B cell (primary cell): ENCODE data around the gene PPFIA2. TPM values are rescaled to one million over a fixed set of nuclear protein-coding genes. Genes with fewer than 3 reads are reported as not detected.

Experiments used
- ATAC-seq: fragments of 200-7000 bp; cut with Tn5 transposase; one replicate; pipeline ENCODE4 v1.10.0; 2021; ENCODE audit warnings: low read depth, mild to moderate bottlenecking, moderate number of reproducible peaks, moderate library complexity
- CTCF ChIA-PET: fragments of 350-600 bp; sonication (Branson Sonifier 250); formaldehyde crosslinking; loops from one replicate; lab custom pipeline; 2021; ENCODE audit warnings: antibody characterized with exemption, inconsistent platforms; lab: Charles Lee
- POLR2A ChIA-PET: fragments of 350-600 bp; sonication (Branson Sonifier 250); formaldehyde crosslinking; loops from one replicate; lab custom pipeline; 2021; ENCODE audit warnings: antibody characterized with exemption; lab: Charles Lee
- DNase-seq: peaks from one replicate; pipeline ENCODE4 v3.0.0; 2013
- H2AFZ ChIP-seq: 2 replicates; pipeline ENCODE4 v1.6.1; 2012; ENCODE audit warnings: mild to moderate bottlenecking, low read depth, low read length; ENCODE audit not compliant: insufficient read depth, poor library complexity, severe bottlenecking
- H3K27ac ChIP-seq, 2 donors: 1 replicate in 1 of 2; 2 replicates in 1 of 2; pipeline ENCODE4 v1.5.1; 2012 to 2013; ENCODE audit warnings: low read length in 2 of 2, mild to moderate bottlenecking in 2 of 2, moderate library complexity in 1 of 2
- H3K27me3 ChIP-seq, 4 experiments: fragments of 200-600 bp in 1 of 4; sonication (generic) in 1 of 4; replicated peaks in 1 of 4; 1 replicate in 2 of 4; 2 replicates in 2 of 4; pipeline versions ENCODE4 v1.6.1 to v1.7.0; 2013 to 2016; ENCODE audit warnings: low read length in 3 of 4, mild to moderate bottlenecking in 2 of 4, mixed read lengths in 1 of 4, moderate library complexity in 1 of 4; ENCODE audit not compliant: insufficient read depth in 4 of 4, control insufficient read depth in 3 of 4; ENCODE audit errors: control extremely low read depth in 1 of 4
- H3K36me3 ChIP-seq, 2 experiments: replicated peaks in 1 of 2; 1 replicate in 1 of 2; 2 replicates in 1 of 2; pipeline versions ENCODE4 v1.6.1 to v1.7.1; 2013; ENCODE audit warnings: low read length in 1 of 2; ENCODE audit not compliant: insufficient read depth in 2 of 2, control insufficient read depth in 1 of 2; ENCODE audit errors: control extremely low read depth in 1 of 2, extremely low read depth in 1 of 2
- H3K4me1 ChIP-seq, 2 donors: fragments of 200-600 bp in 1 of 2; sonication (generic) in 1 of 2; 1 replicate in 1 of 2; 2 replicates in 1 of 2; pipeline versions ENCODE4 v1.5.1 to v1.6.1; 2013 to 2017; ENCODE audit warnings: low read length in 2 of 2; ENCODE audit not compliant: control insufficient read depth in 2 of 2, insufficient read depth in 2 of 2
- H3K4me2 ChIP-seq: replicated peaks from 2 replicates; pipeline ENCODE3; 2012; ENCODE audit warnings: mild to moderate bottlenecking, low read depth, low read length; ENCODE audit not compliant: poor library complexity, severe bottlenecking
- H3K4me3 ChIP-seq, 5 experiments: fragments of 200-600 bp in 1 of 5; sonication (generic) in 1 of 5; 1 replicate in 3 of 5; 2 replicates in 2 of 5; pipeline versions ENCODE4 v1.5.1 to v1.7.0; 2011 to 2016; ENCODE audit warnings: low read length in 4 of 5, mild to moderate bottlenecking in 4 of 5, low read depth in 2 of 5, control low read depth in 1 of 5, moderate library complexity in 1 of 5; ENCODE audit not compliant: insufficient read depth in 1 of 5; ENCODE audit errors: control extremely low read depth in 1 of 5, extremely low read depth in 1 of 5
- H3K79me2 ChIP-seq: fragments of 200-600 bp; sonication (generic); one replicate; pipeline ENCODE4 v1.6.0; 2016; ENCODE audit warnings: low read length; ENCODE audit not compliant: control insufficient read depth, insufficient read depth
- H3K9ac ChIP-seq: fragments of 200-600 bp; sonication (generic); 2 replicates; pipeline ENCODE4 v1.6.1; 2017; ENCODE audit warnings: mild to moderate bottlenecking, low read length, moderate library complexity
- H3K9me3 ChIP-seq, 3 donors: one replicate each; pipeline versions ENCODE4 v1.6.1 to v1.7.1; 2013; ENCODE audit warnings: low read length in 2 of 3; ENCODE audit not compliant: control insufficient read depth in 2 of 3, insufficient read depth in 1 of 3; ENCODE audit errors: control extremely low read depth in 1 of 3
- H4K20me1 ChIP-seq: 2 replicates; pipeline ENCODE4 v1.6.0; 2012; ENCODE audit warnings: mild to moderate bottlenecking, low read length; ENCODE audit not compliant: insufficient read depth, control insufficient read depth, poor library complexity, severe bottlenecking
- H3K27ac Mint-ChIP-seq: one replicate; pipeline ENCODE4 v1.8.0; 2021; ENCODE audit warnings: mixed read lengths
- H3K27me3 Mint-ChIP-seq: one replicate; pipeline ENCODE4 v1.8.0; 2021; ENCODE audit warnings: mixed read lengths
- H3K4me1 Mint-ChIP-seq: one replicate; pipeline ENCODE4 v1.8.0; 2021; ENCODE audit warnings: mixed read lengths
- H3K4me3 Mint-ChIP-seq: one replicate; pipeline ENCODE4 v1.8.0; 2021; ENCODE audit warnings: mixed read lengths
- H3K9me3 Mint-ChIP-seq: one replicate; pipeline ENCODE4 v1.8.0; 2022; ENCODE audit warnings: mixed read lengths; ENCODE audit not compliant: insufficient read depth
- CTCF ChIP-seq: fragments of 200-600 bp; IDR thresholded peaks from one replicate; pipeline ENCODE4 v1.8.0; 2022; ENCODE audit warnings: antibody characterized with exemption, mild to moderate bottlenecking
- EZH2 ChIP-seq: IDR thresholded peaks from 2 replicates; pipeline ENCODE4 v1.6.1; 2012; ENCODE audit warnings: borderline replicate concordance, low read depth, mild to moderate bottlenecking, moderate library complexity, low read length; ENCODE audit not compliant: insufficient read depth, poor library complexity, severe bottlenecking
- WGBS: methylation state at CpG from one replicate; pipeline ENCODE4 v1.1.5; 2013; ENCODE audit warnings: missing lambda C conversion rate; ENCODE audit not compliant: insufficient coverage; 5-methylcytosine and 5-hydroxymethylcytosine counted together
- intact Hi-C: fragments of 100-400 bp; cut with micrococcal nuclease; formaldehyde crosslinking; loops from one replicate; pipeline ENCODE4 v1.10.0; 2022
- polyA plus RNA-seq: library from polyadenylated mRNA; depleted of rRNA; stranded (reverse); fragments of >200 nt; gene quantifications from 2 replicates; pipeline ENCODE4 v1.2.3, GENCODE V29; 2012
- total RNA-seq, 2 donors: library from RNA; stranded (reverse); fragments of 120-200 nt in 1 of 2; gene quantifications; 1 replicate in 1 of 2; 2 replicates in 1 of 2; pipeline versions ENCODE4 v1.2.3 to v1.2.4, GENCODE V29; 2013 to 2022

Gene PPFIA2
- total and polyA plus RNA-seq, 2 donors (not counting 1 experiment from before 2014, with no cell fraction given) = not detected

GRCh38 chr12:81255947-81256346, 503.2 kb downstream of the PPFIA2 start:
- Histone ChIP-seq H3K4me1 (no peaks in the 10 kb centered on the region), H3K4me2 (no peak overlapping the region), H3K4me3 (no peak overlapping the region), H3K36me3 (no peaks in the 10 kb centered on the region), H3K9me3 (no peaks in the 10 kb centered on the region), H3K27ac (no peak overlapping the region), H2AFZ (no peak overlapping the region), H3K27me3 (no peaks in the 10 kb centered on the region), H4K20me1 (no peaks in the 10 kb centered on the region), H3K9ac (no peak overlapping the region), H3K79me2 (no peaks in the 10 kb centered on the region)
- ATAC-seq (no peak), DNase-seq (no peak)
- ChIA-PET POLR2A (no interaction called here), CTCF (no interaction called here)
- WGBS = 88% methylated on average over 1 of the region's 2 CpGs
- no peak overlapping the region for H3K27ac Mint-ChIP-seq
- no peak overlapping the region for H3K4me3 Mint-ChIP-seq
- no peaks in the 10 kb centered on the region for H3K9me3 Mint-ChIP-seq
- intact Hi-C loops = no loop called here
- TF ChIP-seq EZH2 (no peak), CTCF (no peak)
- H3K27me3 Mint-ChIP-seq = no peaks in the 10 kb centered on the region
- H3K4me1 Mint-ChIP-seq = no peaks in the 10 kb centered on the region

DNA sequence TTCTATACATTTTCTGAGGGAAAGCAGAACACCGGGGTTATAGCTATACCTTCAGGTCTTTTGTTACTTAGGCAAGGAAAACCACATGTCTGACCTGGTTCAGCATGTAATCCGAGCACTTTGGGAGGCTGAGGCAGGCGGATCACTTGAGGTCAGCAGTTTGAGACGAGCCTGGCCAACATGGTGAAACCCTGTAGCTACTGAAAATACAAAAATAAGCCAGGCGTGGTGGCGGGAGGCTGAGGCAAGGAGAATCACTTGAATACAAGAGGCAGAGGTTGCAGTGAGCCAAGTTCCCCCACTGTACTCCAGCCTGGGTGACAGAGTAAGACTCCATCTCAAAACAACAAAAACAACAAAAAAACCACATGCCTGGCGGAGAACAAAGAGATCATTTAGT, 503.7 kb downstream of the PPFIA2 start:
- H3K27ac Mint-ChIP-seq = no peak overlapping the region
- no peak overlapping the region for H3K27ac ChIP-seq
- ATAC-seq = no peak
- no peak for DNase-seq
- no peak for TF ChIP-seq CTCF
- no peak for TF ChIP-seq EZH2
- no peaks in the 10 kb centered on the region for H3K9me3 Mint-ChIP-seq
- H2AFZ ChIP-seq = no peak overlapping the region
- intact Hi-C loops = no loop called here
- H3K4me3 Mint-ChIP-seq = no peak overlapping the region
- no peaks in the 10 kb centered on the region for H3K27me3 Mint-ChIP-seq
- 92% methylated on average over 7 of the region's 7 CpGs for WGBS
- H3K4me2 ChIP-seq = no peak overlapping the region
- H4K20me1 ChIP-seq = no peaks in the 10 kb centered on the region
- ChIA-PET POLR2A (no interaction called here), CTCF (no interaction called here)
- H3K9me3 ChIP-seq = no peaks in the 10 kb centered on the region
- H3K4me3 ChIP-seq = no peak overlapping the region
- no peaks in the 10 kb centered on the region for H3K4me1 ChIP-seq
- H3K27me3 ChIP-seq = no peaks in the 10 kb centered on the region
- H3K79me2 ChIP-seq = no peaks in the 10 kb centered on the region
- H3K9ac ChIP-seq = no peak overlapping the region
- no peaks in the 10 kb centered on the region for H3K36me3 ChIP-seq
- no peaks in the 10 kb centered on the region for H3K4me1 Mint-ChIP-seq
